GM21367 (cell line): ENCODE data around the gene GLT8D1.
"Not testable (repeated sequence)": the region's sequence is repeated elsewhere in the genome, so short reads cannot be mapped to it uniquely, and the experiment has no call there.

Experiments used
- ATAC-seq: cut with Tn5 transposase; IDR thresholded peaks from one replicate; pipeline ENCODE4 v1.9.1; 2021; ENCODE audit not compliant: unreplicated experiment

The GLT8D1 gene

GRCh38 chr3:52684184-52684583 is 21.4 kb downstream of the GLT8D1 start:
- ATAC-seq = no peak

DNA sequence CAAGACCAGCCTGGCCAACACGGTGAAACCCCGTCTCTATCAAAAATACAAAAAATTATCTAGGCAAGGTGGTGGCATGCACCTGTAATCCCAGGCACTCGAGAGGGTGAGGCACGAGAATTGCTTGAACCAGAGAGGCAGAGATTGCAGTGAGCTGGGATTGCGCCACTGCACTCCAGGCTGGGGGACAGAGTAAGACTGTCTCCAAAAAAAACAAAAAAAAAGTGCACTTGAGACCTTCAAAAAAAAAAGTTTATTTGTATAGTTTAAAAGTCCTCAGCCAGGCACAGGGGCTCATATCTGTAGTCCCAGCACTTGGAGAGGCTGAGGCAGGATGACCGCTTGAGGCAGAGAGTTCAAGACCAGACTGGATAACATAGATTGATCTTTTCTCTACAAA is 22.0 kb downstream of the GLT8D1 start:
- no peak for ATAC-seq

DNA sequence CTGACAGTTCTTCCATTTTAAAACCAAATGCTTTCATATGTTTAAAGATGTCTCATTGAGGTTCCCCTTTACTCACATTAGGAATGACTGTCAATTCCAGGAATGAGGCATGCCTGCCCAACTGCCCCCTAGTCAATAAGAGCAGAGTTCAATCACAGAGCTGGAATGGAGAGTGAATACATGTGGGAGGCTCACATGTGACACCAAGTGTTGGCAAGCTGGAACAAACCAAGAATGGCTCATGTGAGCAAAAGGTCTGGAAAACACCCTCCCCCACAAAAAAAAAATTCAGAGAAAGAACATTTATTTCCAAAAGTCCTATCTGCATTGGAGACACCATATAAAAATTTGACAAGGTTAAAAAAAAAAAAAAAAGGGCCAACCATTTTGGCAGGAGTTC is 23.6 kb downstream of the GLT8D1 start:
- no peak for ATAC-seq

- no peak for ATAC-seq
These were observed 24.0 kb downstream of the GLT8D1 start for GRCh38 chr3:52681596-52681995.

DNA sequence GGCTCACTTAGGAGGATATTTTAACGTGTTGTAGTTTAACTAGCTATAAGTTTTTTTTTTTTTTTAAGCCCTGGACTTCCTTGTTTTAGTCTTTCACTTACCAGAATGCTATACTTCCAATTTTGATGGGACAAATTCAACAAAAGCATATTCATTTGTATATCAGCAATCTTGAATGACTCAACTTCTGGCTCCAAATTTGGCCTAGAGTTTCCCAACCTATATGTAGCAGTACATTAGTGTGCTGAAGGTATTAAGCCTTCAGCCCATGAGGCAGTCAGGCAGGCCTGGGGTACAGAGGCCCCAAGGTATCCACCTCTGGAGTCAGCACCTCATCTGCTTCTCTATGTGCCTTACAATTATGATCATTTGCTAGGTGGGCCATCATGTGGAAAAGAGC is 25.8 kb downstream of the GLT8D1 start:
- ATAC-seq = no peak

DNA sequence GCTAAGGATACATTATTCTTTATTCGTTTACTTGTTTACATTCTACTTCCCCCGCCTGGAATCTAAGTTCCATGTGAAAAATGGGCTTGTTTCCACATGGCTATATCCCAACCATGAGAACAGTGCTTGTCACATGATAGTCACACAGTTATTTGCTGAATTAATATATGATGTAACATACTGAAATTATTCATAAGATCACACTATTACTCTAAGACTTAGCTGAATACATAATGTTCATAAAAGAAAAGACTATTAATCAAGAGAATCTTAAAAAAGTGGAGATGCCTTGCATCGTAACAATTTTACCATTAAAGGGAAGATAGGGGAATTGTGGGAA is 26.4 kb downstream of the GLT8D1 start:
- ATAC-seq = no peak

GRCh38 chr3:52678265-52679198 is 27.1 kb downstream of the GLT8D1 start:
- no peak for ATAC-seq

DNA sequence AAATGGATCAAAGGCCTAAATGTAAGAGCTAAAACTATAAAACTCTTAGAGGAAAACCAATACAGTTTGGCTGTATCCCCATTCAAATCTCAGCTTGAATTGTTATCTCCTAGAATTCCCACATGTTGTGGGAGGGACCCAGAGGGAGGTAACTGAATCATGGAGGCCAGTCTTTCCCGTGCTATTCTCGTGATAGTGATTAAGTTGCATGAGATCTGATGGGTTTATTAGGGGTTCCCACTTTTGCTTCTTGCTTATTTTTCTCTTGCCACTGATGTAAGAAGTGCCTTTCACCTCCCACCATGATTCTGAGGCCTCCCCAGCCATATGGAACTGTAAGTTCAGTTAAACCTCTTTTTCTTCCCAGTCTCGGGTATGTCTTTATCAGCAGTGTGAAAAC is 29.4 kb downstream of the GLT8D1 start:
- ATAC-seq = not testable (repeated sequence)

- no peak for ATAC-seq
These were observed 33.9 kb downstream of the GLT8D1 start for GRCh38 chr3:52671676-52672075.

- peak; percentile 66 for ATAC-seq
These were observed 34.7 kb downstream of the GLT8D1 start for GRCh38 chr3:52670621-52671521.

GRCh38 chr3:52663098-52663497 is 42.5 kb downstream of the GLT8D1 start:
- ATAC-seq = no peak

DNA sequence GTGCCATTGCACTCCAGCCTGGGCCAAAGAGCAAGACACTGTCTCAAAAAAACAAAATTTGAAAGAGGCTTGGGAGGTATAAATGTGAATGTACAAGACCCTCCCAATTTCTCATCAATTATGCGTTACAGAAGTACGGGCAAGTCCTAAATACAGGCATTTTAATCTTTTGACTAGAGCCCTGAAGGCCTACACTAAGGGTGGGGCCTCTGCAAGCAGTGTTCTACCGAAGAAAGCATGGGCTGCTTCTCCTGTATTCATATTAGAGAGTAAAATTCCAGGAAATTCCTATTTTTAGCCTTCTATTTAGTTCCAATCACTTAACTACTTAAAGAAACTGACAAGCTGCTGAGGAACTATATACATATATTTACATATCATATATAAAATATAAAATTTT is 45.5 kb downstream of the GLT8D1 start:
- ATAC-seq = no peak

- no peak for ATAC-seq
These were observed 49.7 kb downstream of the GLT8D1 start for GRCh38 chr3:52655895-52656294.

DNA sequence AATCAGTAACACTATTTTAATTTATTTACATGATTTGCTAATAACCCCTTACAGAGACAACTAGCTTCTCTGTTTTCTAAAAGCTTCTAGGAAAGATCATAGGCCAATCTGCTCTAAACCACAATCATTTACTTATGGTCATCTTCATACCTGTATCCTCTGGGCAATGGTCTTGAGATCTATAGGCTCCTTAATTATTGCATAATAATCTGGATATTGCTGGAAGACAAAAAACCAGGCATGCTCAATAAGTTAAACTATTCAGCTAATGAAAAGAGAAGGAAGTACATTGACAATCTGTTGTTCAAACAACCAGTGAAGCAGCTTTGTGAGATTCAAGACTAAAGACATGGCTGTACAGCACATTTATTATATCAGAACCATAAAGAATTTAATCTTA is 54.0 kb downstream of the GLT8D1 start:
- ATAC-seq = no peak

- ATAC-seq = no peak
These were observed 55.2 kb downstream of the GLT8D1 start for GRCh38 chr3:52650439-52650838.

DNA sequence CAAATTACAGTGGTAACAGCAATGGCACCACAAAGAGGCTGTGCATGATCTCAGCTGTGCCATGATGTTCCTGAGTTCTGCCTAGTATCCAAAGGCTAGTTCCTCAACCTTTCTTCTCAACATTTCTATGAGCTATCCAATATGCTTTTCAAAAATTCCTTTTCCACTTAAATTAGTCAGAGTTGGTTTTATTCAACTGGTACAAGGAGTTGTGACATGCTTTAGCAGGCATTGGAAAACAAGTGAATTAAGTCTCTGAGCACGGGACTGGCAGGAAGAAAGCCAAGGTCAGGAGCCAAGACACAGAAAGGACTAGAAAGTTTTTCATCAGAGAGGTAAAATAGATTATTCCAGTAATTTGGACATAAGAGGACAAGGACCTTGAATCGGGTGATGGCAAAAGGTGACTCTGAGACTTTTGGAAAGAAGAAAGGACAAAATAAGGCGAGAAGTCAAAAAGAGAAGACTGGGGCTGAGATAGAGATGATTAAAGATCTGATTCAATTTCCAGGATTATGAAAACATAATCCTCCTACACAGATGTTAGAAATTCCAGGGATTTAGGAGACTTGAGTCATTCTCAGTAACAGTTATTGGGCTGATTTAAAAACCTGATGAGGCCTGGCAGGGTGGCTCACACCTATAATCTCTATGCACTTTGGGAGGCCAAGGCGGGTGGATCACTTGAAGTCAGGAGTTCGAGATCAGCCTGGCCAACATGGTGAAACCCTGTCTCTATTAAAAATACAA is 56.0 kb downstream of the GLT8D1 start:
- no peak for ATAC-seq

DNA sequence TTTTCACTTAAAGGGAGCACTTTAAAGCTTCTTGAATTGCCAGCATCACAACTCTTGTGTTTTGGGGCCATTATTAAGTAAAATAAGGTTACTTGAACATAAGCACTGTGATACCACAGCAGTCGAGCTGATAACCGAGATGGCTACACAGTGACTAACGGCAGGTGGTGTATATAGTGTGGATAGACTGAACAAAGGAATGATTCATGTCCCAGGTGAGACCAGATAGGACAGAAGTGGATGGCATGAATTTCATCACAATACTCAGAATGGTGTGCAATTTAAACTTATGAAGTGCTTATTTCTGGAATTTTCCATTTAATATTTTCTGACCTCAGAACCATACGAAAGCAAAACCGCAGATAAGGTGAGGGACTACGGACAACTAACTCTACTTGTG is 60.0 kb downstream of the GLT8D1 start:
- no peak for ATAC-seq
